OCI-LY1 (cell line): Measurements from ENCODE around the gene TERT.

Source experiments
- H2AFZ ChIP-seq: fragments of 200-600 bp; sonication (generic), shearing (Covaris generic); 2 replicates; pipeline ENCODE4 v1.6.0; 2014; ENCODE audit warnings: antibody characterized with exemption, mild to moderate bottlenecking, low read length
- H3F3A ChIP-seq: fragments of 200-600 bp; sonication (generic), shearing (Covaris generic); 2 replicates; pipeline ENCODE4 v1.6.0; 2014; ENCODE audit warnings: mild to moderate bottlenecking, antibody characterized with exemption, low read length, moderate library complexity; ENCODE audit not compliant: insufficient read depth
- H3K27ac ChIP-seq: fragments of 200-600 bp; sonication (generic); 2 replicates; pipeline ENCODE4 v1.5.1; 2014; ENCODE audit warnings: low read length, mixed run types, mild to moderate bottlenecking, low read depth; ENCODE audit not compliant: poor library complexity, severe bottlenecking
- H3K27me3 ChIP-seq: fragments of 200-600 bp; sonication (generic); 2 replicates; pipeline ENCODE4 v1.6.0; 2014; ENCODE audit warnings: antibody characterized with exemption, mild to moderate bottlenecking, low read length, moderate library complexity; ENCODE audit not compliant: insufficient read depth
- H3K36me3 ChIP-seq: fragments of 200-600 bp; sonication (generic); 2 replicates; pipeline ENCODE4 v1.6.1; 2014; ENCODE audit warnings: mild to moderate bottlenecking, antibody characterized with exemption, low read length, moderate library complexity, mixed read lengths; ENCODE audit not compliant: insufficient read depth
- H3K4me1 ChIP-seq: fragments of 200-600 bp; sonication (generic); 2 replicates; pipeline ENCODE4 v1.5.1; 2014; ENCODE audit warnings: mild to moderate bottlenecking, low read length, moderate library complexity; ENCODE audit not compliant: insufficient read depth, severe bottlenecking
- H3K4me2 ChIP-seq: fragments of 200-600 bp; sonication (generic), shearing (Covaris generic); 2 replicates; pipeline ENCODE4 v1.6.1; 2014; ENCODE audit warnings: low read length
- H3K4me3 ChIP-seq: fragments of 200-600 bp; sonication (generic); 2 replicates; pipeline ENCODE4 v1.5.1; 2014; ENCODE audit warnings: low read length, low read depth, mild to moderate bottlenecking, mixed read lengths; ENCODE audit not compliant: poor library complexity, severe bottlenecking
- H3K79me2 ChIP-seq: fragments of 200-600 bp; shearing (Covaris generic); 2 replicates; pipeline ENCODE4 v1.6.1; 2016; ENCODE audit warnings: mixed run types, low read length, mixed read lengths; ENCODE audit not compliant: insufficient read depth
- H3K9ac ChIP-seq: fragments of 200-600 bp; sonication (generic), shearing (Covaris generic); 2 replicates; pipeline ENCODE4 v1.6.1; 2014; ENCODE audit warnings: mild to moderate bottlenecking, low read length, mixed read lengths
- H3K9me2 ChIP-seq: fragments of 200-600 bp; sonication (generic), shearing (Covaris generic); 2 replicates; pipeline ENCODE4 v1.6.1; 2014; ENCODE audit warnings: low read depth, mild to moderate bottlenecking, low read length, mixed read lengths
- H3K9me3 ChIP-seq: fragments of 200-600 bp; shearing (Covaris generic); 2 replicates; pipeline ENCODE4 v1.6.1; 2014; ENCODE audit warnings: low read length, mixed read lengths
- H4K20me1 ChIP-seq: fragments of 200-600 bp; sonication (generic), shearing (Covaris generic); 2 replicates; pipeline ENCODE4 v1.6.0; 2016; ENCODE audit warnings: mild to moderate bottlenecking, low read length; ENCODE audit not compliant: insufficient read depth
- EZH2 ChIP-seq: fragments of 200-600 bp; sonication (generic), shearing (Covaris generic); IDR thresholded peaks from 2 replicates; pipeline ENCODE4 v1.8.0; 2017; ENCODE audit warnings: borderline replicate concordance, mixed run types, mild to moderate bottlenecking, antibody characterized with exemption, low read length, moderate library complexity, mixed read lengths
- TF ChIP-seq, protein P1 (sequence below): fragments of 200-600 bp; sonication (generic), shearing (Covaris generic); IDR thresholded peaks from 2 replicates; pipeline ENCODE4 v1.5.1; 2017; ENCODE audit warnings: mild to moderate bottlenecking, antibody characterized with exemption, low read length, moderate library complexity, mixed read lengths

TERT gene

DNA sequence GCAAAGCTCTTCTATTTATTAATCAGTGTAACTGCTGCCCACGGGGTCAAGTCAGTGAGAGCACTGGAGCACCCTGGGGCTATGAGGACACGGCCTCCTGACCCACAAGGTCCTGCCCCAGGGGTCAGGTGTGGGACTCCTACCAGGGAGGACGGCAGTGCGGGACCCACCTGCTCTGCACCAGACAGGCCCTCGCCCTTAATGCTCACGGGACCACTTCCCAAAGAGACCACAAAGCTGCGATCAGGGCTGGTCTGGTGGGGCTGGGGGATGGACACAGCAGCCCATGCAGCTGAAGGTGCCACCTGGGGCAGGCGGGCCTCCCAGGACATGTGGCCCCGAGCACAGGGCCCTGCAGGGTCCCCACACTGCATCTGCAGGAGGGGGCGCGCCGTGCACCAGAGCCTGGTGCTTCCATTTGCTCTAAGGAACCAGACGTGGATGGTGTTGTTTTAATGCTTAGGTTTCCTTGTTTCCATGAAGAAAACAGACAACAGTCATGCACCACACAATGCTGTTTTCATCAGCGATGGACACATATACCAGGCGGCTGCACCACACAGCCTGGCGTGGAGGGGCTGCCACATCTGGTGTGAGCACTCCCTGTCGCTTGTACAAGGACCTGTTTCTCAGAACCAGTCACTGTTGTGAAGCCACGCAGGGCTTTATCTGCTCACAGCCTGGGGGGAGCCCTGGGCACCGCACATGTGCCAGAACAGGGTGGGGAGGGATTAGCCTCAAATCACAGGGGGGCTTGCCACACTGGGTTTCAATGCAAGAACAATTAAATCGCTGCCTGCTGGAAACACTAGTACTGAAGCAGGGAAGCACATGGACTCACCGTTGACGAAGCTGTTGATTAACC is 27.4 kb upstream of the TERT start:
- Histone ChIP-seq H2AFZ (no peak overlapping the region), H3K4me1 (peaks cover 7% of the 10 kb centered on the region), H3K9me3 (no peaks in the 10 kb centered on the region), H3K4me3 (no peak overlapping the region), H3K9me2 (no peaks in the 10 kb centered on the region), H4K20me1 (no peaks in the 10 kb centered on the region), H3K4me2 (no peak overlapping the region), H3K36me3 (peaks cover 98% of the 10 kb centered on the region), H3K27ac (no peak overlapping the region), H3F3A (peaks cover 5% of the 10 kb centered on the region; the same call in 1 of the 2 replicates), H3K27me3 (no peaks in the 10 kb centered on the region), H3K9ac (no peak overlapping the region), H3K79me2 (no peaks in the 10 kb centered on the region)
- TF ChIP-seq, protein P1, sequence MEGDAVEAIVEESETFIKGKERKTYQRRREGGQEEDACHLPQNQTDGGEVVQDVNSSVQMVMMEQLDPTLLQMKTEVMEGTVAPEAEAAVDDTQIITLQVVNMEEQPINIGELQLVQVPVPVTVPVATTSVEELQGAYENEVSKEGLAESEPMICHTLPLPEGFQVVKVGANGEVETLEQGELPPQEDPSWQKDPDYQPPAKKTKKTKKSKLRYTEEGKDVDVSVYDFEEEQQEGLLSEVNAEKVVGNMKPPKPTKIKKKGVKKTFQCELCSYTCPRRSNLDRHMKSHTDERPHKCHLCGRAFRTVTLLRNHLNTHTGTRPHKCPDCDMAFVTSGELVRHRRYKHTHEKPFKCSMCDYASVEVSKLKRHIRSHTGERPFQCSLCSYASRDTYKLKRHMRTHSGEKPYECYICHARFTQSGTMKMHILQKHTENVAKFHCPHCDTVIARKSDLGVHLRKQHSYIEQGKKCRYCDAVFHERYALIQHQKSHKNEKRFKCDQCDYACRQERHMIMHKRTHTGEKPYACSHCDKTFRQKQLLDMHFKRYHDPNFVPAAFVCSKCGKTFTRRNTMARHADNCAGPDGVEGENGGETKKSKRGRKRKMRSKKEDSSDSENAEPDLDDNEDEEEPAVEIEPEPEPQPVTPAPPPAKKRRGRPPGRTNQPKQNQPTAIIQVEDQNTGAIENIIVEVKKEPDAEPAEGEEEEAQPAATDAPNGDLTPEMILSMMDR = no peak
- TF ChIP-seq EZH2 = no peak

DNA sequence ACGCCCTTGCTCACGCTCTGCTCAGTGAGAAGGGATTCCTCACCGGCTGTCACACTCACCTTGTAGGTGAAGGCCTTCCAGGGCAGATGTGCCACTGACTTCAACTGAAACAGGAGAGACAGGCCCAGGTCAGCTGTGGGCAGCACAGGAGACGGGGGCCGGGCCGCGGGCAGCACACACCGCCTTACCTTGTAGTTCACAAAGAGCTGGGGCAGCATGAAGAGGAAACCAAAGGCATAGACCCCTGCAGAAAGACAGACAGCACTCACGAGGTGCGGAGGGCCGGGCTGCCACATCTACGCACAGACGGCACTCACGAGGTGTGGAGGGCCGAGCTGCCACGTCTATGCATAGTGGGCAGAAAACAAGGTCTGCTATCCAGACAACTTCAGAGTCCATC is 26.7 kb upstream of the TERT start:
- peaks cover 95% of the 10 kb centered on the region for H3K36me3 ChIP-seq
- no peaks in the 10 kb centered on the region for H4K20me1 ChIP-seq

DNA sequence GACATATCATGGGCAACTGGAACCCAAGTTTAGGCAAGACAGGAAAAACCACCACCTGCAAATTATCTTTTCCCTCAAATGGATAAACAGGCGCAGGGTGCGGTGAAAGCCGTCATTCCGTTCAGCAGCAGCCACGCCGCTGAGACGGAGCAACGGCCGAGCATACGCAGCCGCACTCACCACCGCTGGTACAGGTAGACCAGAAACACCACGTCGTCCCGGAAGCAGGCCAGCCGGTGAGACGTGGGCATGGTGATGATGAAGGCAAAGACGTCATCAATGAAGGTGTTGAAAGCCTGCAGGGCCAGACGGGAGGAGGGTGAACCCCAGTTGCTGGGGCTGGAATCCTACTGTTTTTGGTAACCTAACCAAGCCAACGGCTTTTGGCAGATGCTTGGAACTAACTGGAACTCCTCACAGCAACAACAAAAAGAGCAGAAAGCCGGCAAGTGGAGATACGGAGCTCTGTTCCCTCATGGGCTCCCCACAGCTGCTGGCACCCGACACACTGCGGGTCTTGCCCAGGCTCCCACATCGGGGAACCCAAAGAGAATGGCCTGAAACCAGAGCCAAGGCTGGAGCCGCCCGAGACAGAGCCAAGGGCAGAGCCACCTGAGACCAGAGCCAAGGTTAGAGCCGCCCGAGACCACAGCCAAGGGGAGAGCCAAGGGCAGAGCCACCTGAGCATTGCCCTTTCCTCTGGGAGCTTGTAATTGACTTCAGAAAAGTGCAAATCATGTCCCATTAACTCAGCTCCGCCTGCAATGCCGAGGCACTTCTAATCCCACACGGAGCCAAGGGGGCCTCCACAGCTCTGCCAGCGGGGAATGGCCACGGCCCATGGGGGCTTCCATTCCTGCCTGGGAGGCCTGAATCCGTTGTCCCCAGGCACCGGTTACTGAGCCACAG is 25.8 kb upstream of the TERT start:
- Histone ChIP-seq H4K20me1 (no peaks in the 10 kb centered on the region), H3K27me3 (no peaks in the 10 kb centered on the region), H3K36me3 (peaks cover 86% of the 10 kb centered on the region), H3K9ac (no peak overlapping the region), H3K4me2 (no peak overlapping the region), H3F3A (peaks cover 7% of the 10 kb centered on the region), H3K79me2 (no peaks in the 10 kb centered on the region), H3K4me3 (no peak overlapping the region), H3K9me3 (no peaks in the 10 kb centered on the region), H3K4me1 (peaks cover 23% of the 10 kb centered on the region), H2AFZ (no peak overlapping the region), H3K27ac (no peak overlapping the region), H3K9me2 (no peaks in the 10 kb centered on the region)
- TF ChIP-seq EZH2 = no peak
- TF ChIP-seq, protein P1 = no peak

More for the DNA sequence above, 26.7 kb upstream of the TERT start:
- H3K27ac ChIP-seq = no peak overlapping the region
- H3K9ac ChIP-seq = no peak overlapping the region
- no peaks in the 10 kb centered on the region for H3K79me2 ChIP-seq
- H3K9me2 ChIP-seq = no peaks in the 10 kb centered on the region
- H3K9me3 ChIP-seq = no peaks in the 10 kb centered on the region
- H2AFZ ChIP-seq = no peak overlapping the region
- H3K4me3 ChIP-seq = no peak overlapping the region
- no peaks in the 10 kb centered on the region for H3K27me3 ChIP-seq
- peaks cover 5% of the 10 kb centered on the region; the same call in 1 of the 2 replicates for H3F3A ChIP-seq
- no peak for TF ChIP-seq EZH2
- TF ChIP-seq, protein P1 = no peak
- H3K4me2 ChIP-seq = no peak overlapping the region
- peaks cover 14% of the 10 kb centered on the region for H3K4me1 ChIP-seq
